Measurements from ENCODE around the gene MINK1.
"Not testable (repeated sequence)": the region's sequence is repeated elsewhere in the genome, so short reads cannot be mapped to it uniquely, and the experiment has no call there.

MINK1 gene

DNA sequence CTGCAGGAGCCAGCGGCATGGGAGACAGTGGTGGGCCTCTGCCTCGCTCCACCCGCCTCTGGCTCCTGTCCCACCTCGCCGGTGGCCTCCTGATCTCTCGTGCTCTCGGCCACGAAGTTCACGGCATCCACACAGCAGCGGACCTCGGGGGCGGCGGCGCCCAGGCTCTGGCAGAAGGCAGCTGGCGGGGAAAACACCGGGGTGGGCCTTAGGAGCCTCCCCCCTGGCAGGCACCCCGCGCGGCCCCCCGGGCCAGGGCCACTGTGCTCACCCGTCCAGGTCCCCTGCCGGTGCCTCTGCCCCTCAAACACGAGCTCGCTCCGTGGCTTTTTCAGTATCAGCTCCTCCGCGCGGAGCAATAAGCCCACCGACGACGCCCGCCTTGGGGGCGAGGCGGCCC is 65.8 kb downstream of the MINK1 start:
- DNase-seq (ENCODE audit: low read depth in 3 of 3), result no peak

DNA sequence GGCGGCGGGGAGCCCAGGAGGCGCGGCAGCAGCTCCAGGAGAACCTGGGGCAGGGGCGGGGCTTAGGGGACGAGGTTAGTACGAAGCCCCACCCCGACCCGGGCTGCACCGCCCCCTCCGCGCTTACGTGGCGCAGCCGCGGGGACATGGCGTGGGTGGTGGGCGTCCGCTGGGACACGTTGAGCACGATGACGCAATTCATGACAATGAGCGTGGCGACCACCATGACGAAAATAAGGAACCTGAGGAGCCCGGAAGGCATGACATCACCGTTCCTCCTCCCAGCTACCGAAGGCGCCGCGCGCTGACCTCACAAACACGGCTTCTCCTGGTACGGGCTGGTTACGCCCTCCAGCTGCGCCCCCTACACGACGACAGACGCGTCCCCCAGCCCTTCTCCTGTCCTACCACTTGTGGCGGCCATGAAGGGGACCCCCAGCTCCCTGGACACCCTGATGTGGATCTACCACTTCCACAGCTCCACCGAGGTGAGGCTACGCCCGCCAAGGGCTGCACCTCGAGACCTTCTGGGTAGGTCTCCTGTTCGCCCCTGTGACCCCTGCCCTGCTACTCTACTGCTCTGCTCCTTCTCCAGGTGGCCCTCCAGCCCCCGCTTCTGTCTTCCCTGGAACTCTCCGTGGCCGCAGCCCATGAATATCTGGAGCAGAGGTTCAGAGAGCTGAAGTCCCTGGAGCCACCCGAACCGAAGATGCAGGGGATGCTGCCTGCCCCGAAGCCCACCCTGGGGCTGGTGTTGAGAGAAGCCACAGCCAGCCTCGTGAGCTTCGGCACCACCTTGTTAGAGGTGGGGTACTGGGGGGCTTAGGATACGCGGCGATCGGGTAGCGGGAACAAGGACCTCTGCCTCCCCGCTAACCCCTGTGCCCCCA is 66.4 kb downstream of the MINK1 start, which contains the start of gene C17orf107:
Gene C17orf107, plus strand, starts transcription at position 196 of the 890 bp plus-strand sequence. Its CDS starts 227 bp downstream, at position 423.
- peak; percentile 87 to 99 (median 94) for DNase-seq (ENCODE audit: low read depth in 3 of 3)

DNA sequence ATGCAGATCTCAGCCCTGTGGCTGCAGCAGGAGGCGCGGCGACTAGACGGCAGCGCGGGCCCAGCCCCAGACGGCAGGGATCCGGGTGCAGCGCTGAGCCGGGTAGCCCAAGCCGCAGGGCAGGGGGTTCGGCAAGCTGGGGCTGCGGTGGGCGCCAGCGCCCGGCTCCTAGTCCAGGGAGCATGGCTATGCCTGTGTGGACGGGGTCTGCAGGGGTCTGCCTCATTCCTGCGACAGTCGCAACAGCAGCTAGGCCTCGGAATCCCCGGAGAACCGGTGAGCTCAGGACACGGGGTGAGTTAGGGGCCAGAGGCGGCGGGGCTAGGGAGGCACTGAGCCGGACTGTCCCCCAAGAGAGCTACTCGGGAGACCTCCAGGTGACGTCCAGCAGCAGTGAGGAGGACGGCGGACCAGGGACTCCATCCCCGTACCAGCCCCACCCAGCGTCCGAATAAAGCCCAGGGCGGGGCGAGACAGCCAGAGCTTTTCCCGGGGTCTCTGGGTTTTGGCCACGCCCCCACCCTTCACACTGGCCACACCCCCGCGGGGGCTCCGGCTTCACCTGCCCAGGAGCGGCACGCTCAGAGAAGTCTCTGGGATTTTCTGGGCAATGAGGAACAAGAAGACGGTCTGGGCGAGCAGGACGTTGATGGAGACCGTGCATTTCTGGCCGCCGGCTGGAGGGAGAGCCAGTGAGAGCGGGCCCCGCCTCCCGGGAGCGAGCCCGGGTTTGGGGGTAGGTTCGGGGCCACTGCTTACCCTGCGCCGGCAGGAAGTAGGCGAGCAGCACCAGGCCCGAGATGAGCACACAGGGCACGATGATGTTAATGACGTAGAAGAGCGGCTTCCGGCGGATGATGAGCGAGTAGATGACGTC is 67.3 kb downstream of the MINK1 start:
- peak in 2 of 3 donors; percentile 31 to 33 for DNase-seq (ENCODE audit: low read depth in 3 of 3)

DNA sequence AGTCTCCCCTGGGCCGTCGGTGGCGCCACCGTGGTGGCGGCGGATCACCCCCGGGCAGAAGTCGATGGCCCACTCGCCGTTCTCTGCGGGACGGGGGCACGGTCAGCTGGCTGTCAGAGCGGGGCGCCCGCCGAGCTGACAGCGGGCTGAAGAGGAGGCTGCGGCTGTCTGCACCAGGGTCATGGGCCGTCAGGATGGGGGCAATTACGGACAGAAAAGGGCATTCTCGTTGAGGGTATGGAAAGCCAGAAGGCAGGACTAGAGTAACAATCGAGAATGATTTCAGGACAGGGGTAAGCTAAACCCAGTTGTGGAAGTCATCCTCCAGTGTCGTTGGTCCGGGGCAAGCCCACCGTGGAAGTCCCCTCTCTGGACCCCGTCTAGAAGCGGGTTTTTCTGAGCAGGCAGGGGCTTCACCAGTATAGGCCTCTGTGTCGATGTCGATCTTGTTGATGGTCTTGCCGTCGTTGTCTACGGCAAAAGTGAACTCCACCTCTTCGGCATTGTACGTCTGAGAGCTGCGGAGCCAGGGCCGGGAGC is 68.0 kb downstream of the MINK1 start:
- DNase-seq (ENCODE audit: low read depth in 3 of 3), result no peak

DNA sequence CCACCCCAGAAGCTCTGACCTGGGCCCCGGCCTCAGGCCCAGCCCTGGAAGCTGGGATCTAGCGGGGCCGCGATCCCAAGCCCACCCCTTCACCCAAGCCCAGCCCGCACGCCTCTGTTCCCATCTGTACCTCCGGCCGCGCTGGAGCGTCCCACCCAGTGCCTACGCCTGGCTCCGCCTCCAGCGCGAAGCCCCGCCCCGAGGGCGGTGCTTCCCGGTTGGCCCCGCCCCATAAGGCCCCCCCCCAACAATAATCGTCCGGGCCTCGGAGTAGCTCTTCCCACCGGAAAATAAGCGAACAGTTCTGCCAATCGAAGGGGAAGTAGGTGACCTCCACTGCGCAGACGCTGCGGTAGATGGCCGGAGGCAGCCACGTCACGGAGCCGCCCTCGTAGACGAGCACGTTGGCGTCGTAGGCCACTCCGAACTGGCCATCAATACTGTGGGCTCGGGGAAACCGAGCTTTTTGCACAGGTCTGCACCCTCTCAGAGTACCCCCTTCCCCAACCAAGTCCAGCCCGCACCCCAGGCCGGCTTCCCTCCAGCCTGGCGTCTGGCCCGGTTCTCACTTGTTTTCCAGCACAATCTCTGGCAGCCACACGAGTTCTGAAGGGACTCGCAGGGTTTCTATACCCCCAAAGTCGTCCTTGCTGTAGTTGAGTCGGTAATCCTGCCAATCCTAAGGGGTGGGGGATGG is 68.7 kb downstream of the MINK1 start:
- DNase-seq (ENCODE audit: low read depth in 3 of 3), result no peak

DNA sequence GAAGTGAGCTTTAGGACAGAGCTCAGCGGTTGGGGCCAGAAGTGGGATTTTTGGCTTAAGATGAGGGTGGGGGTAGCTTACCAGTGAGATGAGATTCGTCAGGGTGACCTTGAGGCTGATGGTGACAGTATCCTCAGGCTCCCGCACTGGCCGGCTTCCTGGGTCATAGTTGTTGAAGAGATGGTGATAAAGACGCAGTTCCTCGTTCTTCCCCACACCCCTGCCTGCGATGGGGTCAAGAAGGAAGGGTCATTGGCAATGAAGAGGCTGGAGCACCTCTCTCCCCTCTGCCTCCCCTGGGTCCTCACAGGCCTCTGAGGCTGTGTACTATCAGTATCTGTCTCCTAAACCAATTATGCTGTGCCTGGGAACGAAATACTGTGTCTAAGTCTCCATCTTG is 69.4 kb downstream of the MINK1 start:
- no peak for DNase-seq (ENCODE audit: low read depth in 3 of 3)

DNA sequence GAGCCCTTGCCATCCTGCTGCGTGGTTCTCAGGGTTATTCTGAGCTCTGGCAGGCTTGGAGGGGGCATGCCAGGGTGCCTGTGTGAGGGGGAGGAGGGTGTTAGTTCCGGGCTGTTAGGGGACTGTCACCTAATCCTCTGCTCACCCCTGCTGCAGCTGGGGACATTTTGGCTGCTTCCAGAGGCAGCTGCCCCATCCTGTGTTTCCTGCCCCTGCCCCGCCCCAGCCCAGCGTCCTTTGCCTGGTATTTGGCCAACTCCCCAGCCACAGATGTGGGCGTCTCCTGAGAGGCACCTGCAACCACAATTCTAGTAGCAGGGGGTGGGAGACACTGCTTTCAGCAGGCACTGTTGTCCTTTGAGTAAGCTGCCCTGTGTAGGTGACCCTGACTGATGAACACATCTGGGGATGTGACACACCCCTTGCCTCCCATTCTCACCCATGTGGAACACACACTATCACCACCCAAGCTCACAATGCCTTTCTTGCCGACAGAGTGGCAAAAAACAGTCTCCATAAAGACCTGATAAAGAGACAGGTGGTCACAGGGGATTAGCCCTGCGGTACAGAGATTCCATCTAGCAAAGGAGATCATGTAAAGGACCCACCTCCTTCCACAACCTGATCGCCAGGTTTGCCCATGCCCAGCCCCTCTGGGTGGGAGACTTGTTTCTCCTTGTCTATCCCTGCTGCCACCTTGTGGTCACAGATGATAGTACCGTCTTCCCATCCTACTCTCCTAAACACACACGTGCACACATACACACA is 70.1 kb downstream of the MINK1 start, which contains the start of gene CHRNE:
Gene CHRNE, minus strand, starts transcription at position 48 of the 768 bp plus-strand sequence. Its CDS starts 35 bp downstream, at position 13.
- peak; percentile 55 to 78 (median 56) for DNase-seq (ENCODE audit: low read depth in 3 of 3)

DNA sequence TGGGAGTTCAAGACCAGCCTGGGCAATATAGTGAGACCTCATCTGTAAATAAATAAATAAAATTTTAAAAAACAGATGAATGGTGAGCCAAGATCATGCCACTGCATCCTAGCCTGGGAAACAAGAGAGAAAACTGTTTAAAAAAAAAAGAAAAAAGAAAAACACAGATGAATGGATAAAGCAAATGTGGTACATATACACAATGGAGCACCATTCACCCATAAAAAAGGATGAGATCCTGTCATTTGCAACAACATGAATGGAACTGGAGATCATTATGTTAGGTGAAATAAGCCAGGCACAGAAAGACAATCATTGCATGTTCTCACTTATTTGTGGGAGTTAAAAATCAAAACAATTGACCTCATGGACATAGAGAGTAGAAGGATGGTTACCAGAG is 73.5 kb downstream of the MINK1 start:
- not testable (repeated sequence) for DNase-seq (ENCODE audit: low read depth in 3 of 3)

DNA sequence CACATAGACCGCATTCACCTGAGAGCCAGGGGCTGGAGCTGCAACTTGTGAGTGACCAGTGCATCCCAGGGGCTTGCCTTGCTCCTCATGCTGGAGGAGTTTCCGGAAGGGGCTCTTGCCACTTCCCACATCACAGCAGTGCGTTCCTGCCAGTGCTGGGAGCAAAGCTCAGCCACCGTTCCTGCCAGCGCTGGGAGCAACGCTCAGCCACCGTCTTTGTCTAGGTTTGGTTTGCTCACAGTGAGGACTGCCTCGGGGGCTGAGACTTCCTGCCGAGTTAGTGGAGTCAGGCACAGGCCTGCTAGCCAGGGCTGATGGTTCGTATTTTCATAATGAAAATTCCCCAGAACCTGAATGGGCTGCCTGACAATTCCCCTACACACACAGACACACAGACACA is 75.2 kb downstream of the MINK1 start:
- DNase-seq (ENCODE audit: low read depth in 3 of 3), result no peak

DNA sequence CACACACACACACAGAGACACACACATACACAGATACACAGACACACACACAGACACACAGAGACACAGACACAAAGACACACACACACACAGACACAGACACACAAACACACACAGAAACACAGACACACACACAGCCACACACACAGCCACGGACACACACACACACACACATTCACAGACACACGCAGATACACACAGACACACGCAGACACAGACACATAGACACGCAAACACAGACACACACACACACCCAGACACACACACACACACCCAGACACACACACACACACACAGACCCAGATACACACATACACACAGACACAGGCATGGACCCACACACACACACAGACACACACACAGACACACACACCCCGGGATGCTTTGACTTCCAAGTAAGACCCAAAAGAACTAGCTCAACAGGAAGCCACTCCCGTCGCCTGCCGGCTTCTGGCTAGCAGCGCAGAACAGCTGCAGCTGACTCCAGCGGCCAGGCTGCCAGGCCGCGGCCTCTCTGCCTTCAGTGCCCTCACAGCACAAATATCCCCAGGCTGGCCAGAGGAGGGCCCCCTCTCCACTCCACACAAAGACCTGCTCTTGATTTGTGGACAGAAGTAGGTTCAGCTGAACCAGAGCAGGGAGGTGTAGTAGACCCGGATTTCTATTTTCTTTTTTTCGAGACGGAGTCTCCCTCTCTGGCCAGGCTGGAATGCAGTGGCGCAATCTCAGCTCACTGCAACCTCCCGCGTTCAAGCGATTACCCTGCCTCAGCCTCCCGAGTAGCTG is 75.8 kb downstream of the MINK1 start:
- DNase-seq (ENCODE audit: low read depth in 3 of 3), result peak; percentile 48 to 60 (median 53)

DNA sequence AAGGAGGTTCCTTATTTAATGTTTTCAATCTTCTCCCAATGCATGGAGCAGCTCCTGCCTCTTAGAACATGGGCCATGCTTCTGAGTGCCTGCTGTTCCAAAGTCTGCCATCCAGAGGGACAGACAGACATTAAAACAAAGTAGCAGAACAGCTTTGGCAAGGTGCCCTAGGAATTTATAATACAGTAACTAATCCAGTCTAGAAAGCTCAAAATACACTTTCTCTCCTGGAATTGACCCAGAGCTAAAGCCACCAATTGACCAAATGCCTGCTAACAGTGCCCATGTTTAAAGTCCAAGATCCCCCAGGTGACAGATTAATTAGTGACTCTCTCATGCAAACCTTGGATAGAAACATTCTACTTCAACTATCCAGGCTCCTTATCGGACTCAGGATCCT is 80.9 kb downstream of the MINK1 start:
- DNase-seq (ENCODE audit: low read depth in 3 of 3), result no peak

DNA sequence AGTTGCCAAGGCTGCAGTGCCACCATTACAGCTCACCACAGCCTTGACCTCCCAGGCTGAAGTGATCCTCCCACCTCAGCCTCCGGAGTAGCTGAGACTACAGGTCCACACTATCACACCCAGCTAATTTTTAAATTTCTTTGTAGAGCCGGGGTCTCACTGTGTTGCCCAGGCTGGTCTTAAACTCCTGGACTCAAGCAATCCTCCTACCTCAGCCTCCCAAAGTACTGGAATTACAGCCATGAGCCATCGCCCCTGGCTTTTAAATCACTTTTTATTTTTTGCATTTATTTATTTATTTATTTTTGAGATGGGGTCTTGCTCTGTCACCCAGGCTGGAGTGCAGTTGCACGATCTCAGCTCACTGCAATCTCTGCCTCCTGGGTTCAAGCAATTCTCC is 81.4 kb downstream of the MINK1 start:
- DNase-seq (ENCODE audit: low read depth in 3 of 3), result not testable (repeated sequence)

DNA sequence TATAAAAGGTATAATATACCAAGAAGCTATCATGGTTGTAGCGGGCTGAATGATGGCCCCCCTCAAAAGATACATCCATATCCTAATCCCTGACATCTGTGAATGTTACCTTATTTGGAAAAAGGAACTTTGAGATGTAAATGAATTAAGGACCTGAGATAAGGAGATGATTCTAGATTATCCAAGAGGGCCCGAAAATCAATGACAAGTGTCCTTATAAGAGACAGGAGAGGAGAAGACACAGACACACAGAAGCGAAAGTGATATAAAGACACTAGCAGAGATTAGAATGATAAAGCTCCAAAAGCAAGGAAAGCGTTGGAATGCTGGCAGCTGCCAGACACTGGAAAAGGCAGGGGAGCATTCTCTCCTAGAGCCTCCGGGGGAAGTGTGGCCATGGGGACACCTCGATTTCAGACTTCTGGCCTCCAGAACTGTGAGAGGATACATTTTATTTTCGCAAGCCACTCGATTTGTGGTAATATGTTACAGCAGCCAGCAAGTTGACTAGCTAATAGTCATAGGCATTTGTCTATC is 86.4 kb downstream of the MINK1 start:
- DNase-seq (ENCODE audit: low read depth in 3 of 3), result no peak

DNA sequence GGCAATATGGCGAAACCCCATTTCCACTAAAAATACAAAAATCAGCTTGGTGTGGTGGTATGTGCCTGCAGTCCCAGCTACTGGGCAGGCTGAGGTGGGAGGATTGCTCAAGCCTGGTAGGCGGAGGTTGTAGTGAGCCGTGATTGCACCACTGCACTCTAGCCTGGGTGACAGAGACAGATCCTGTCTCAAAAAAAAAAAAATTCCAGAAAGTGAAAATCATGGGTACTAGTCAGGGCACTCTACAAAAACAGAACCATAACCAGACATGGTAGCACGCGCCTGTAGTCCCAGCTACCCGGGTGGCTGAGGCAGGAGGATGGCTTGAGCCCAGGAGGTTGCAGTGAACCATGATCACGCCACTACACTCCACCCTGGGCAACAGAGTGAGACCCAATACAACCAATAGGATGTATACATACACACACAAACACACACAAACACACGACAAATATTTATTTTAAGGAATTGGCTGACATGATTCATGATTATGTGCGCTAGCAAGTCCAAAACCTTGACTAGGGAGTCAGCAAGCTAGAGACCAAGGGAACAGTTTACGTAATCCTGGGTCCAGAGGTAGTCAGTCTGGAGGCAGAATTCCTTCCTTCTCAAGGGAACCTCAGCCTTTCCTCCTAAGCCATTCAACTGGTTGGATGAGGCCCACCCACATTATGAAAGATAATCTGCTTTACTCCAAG is 87.4 kb downstream of the MINK1 start:
- no peak for DNase-seq (ENCODE audit: low read depth in 3 of 3)

DNA sequence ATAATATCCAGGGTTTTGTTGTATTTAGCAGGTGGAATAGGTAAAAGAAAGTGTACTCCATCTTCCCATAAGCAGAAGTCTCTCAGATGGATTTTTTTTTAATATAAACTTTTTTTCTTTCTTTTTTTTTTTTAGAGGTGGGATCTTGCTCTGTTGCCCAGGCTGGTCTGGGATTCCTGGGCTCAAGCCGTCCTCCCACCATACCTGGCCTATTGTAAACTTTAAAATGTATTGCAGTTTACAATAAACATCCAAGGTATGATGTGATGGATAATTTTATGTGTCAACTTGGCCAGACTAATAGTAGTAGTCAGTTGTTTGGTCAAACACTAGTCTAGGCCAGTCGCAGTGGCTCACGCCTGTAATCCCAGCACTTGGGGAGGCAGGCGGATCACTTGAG is 88.2 kb downstream of the MINK1 start:
- no peak for DNase-seq (ENCODE audit: low read depth in 3 of 3)

DNA sequence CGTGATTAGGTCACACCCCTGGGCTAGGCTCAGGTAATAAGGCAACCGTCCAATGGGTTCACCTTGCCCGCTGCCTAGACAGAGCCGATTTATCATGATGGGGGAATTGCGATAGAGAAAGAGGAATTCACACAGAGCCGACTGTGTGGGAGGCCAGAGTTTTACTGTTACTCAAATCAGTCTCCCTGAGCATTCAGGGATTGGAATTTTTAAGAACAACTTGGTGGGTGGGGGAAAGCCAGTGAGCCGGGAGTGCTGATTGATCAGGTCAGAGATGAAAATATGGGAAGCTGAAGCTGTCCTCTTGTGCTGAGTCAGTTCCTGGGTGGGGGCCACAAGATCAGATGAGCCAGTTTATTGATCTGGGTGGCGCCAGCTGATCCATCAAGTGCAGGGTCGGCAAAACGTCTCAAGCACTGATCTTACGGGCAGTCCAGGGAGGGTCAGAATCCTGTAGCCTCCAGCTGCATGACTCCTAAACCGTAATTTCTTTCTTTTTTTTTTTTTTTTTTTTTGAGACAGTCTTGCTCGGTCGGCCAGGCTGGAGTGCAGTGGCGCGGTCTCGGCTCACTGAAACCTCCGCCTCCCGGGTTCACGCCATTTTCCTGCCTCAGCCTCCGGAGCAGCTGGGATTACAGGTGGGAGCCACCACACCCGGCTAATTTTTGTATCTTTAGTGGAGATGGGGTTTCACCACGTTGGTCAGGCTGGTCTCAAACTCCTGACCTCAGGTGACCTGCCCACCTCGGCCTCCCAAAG is 93.6 kb downstream of the MINK1 start:
- not testable (repeated sequence) for DNase-seq (ENCODE audit: low read depth in 3 of 3)

DNA sequence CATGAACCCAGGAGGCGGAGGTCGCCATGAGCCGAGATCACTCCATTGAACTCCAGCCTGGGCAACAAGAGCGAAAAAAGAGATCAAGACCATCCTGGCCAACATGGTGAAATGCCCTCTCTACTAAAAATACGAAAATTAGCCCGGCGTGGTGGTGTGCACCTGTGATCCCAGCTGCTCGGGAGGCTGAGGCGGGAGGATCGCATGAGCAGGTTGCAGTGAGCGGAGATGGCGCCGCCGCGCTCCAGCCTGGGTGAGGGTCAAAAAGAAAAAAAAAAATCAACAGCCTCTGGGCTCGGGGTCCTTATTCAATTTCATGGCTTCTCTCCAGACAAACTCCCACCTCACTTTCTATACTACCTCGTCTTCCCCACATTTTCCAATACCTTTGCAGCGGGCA is 95.7 kb downstream of the MINK1 start:
- DNase-seq (ENCODE audit: low read depth in 3 of 3), result no peak

DNA sequence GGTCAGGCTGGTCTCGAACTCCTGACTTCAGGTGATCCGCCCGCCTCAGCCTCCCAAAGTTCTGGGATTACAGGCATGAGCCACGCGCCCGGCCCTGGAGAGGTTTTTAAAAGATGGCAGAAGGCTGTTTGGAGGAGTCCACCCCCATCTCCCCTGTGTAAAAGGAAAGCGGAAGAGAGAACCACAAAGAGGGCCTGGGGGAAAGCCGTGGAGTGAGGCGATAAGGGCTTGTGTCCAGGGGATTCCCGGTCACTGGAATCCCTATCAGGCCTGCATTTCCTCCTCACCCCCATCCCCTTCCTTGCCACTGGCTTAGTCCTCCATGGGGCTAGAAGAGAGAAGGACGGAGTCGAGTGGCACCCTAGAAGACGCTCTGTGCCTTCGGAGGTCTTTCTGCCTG is 98.8 kb downstream of the MINK1 start, which contains the start of gene GP1BA:
Gene GP1BA, plus strand, starts transcription at position 315 of the 400 bp plus-strand sequence. CDS start 328 bp downstream, outside the sequence.
- no peak for DNase-seq (ENCODE audit: low read depth in 3 of 3)

Measured in stimulated activated CD4-positive, alpha-beta T cell treated with anti-CD3 and anti-CD28 coated beads, TNF-alpha, amount 100 ng/mL, for 48 hours (primary cell).